Hepatocyte (in vitro differentiated cells): ENCODE measurements around the gene TENM4. TPM values are rescaled to one million over a fixed set of nuclear protein-coding genes. Genes with fewer than 3 reads are reported as not detected.

Experiments used
- DNase-seq: peaks from one replicate; pipeline ENCODE4 v3.0.0-alpha.2; 2016; ENCODE audit warnings: low spot score
- H2AFZ ChIP-seq: fragments of 200-600 bp; sonication (generic); 2 replicates; pipeline ENCODE4 v1.6.0; 2016; ENCODE audit warnings: antibody characterized with exemption, mild to moderate bottlenecking
- H3K27ac ChIP-seq: fragments of 200-600 bp; sonication (generic); 2 replicates; pipeline ENCODE4 v1.5.1; 2016; ENCODE audit warnings: mild to moderate bottlenecking
- H3K27me3 ChIP-seq: fragments of 200-600 bp; sonication (generic); 2 replicates; pipeline ENCODE4 v1.6.1; 2016
- H3K36me3 ChIP-seq: fragments of 200-600 bp; sonication (generic); replicated peaks from 2 replicates; pipeline ENCODE4 v1.5.1; 2016; ENCODE audit warnings: low read depth; ENCODE audit not compliant: insufficient read depth
- H3K4me1 ChIP-seq: fragments of 200-600 bp; sonication (generic); 2 replicates; pipeline ENCODE4 v1.5.1; 2016; ENCODE audit warnings: mild to moderate bottlenecking, moderate library complexity; ENCODE audit not compliant: insufficient read depth
- H3K4me2 ChIP-seq: fragments of 200-600 bp; sonication (generic); 2 replicates; pipeline ENCODE4 v1.6.0; 2016
- H3K4me3 ChIP-seq: fragments of 200-600 bp; sonication (generic); 2 replicates; pipeline ENCODE4 v1.5.1; 2016; ENCODE audit warnings: mild to moderate bottlenecking
- H3K79me2 ChIP-seq: fragments of 200-600 bp; sonication (generic); 2 replicates; pipeline ENCODE4 v1.6.0; 2017; ENCODE audit warnings: mild to moderate bottlenecking
- H3K9me2 ChIP-seq: fragments of 200-600 bp; sonication (generic); replicated peaks from 2 replicates; pipeline ENCODE4 v1.6.0; 2017; ENCODE audit warnings: mild to moderate bottlenecking; ENCODE audit not compliant: insufficient read depth
- H3K9me3 ChIP-seq: fragments of 200-600 bp; sonication (generic); 2 replicates; pipeline ENCODE4 v1.5.1; 2016; ENCODE audit warnings: low read depth, mild to moderate bottlenecking
- H4K20me1 ChIP-seq: fragments of 200-600 bp; sonication (generic); 2 replicates; pipeline ENCODE4 v1.6.0; 2016; ENCODE audit warnings: mild to moderate bottlenecking; ENCODE audit not compliant: insufficient read depth, poor library complexity, severe bottlenecking
- EZH2 ChIP-seq: fragments of 200-600 bp; sonication (generic); IDR thresholded peaks from 2 replicates; pipeline ENCODE4 v1.6.1; 2016; ENCODE audit warnings: antibody characterized with exemption, mild to moderate bottlenecking, borderline replicate concordance
- EZH2phosphoT487 ChIP-seq: fragments of 200-600 bp; sonication (generic); IDR thresholded peaks from one replicate; pipeline ENCODE4 v1.6.1; 2018; ENCODE audit warnings: antibody characterized with exemption, mild to moderate bottlenecking, low read depth, moderate library complexity; ENCODE audit not compliant: unreplicated experiment, severe bottlenecking
- WGBS: methylation state at CpG from one replicate; pipeline ENCODE4 v1.1.6; 2016; ENCODE audit warnings: low lambda C conversion rate; ENCODE audit errors: missing lambda C conversion rate; 5-methylcytosine and 5-hydroxymethylcytosine counted together
- polyA plus RNA-seq: library from polyadenylated mRNA; unstranded; fragments of >200 nt; fragmentation: Nextera tagmentation; extraction: Ambion mirVana; gene quantifications from 2 replicates; pipeline ENCODE4 v1.2.1, GENCODE V29; 2016
- total RNA-seq: library from RNA; depleted of rRNA; stranded (reverse); fragments of >200 nt; gene quantifications from 2 replicates; pipeline ENCODE4 v1.2.3, GENCODE V29; 2014
- TF ChIP-seq, protein P1 (sequence below): fragments of 200-600 bp; sonication (generic); IDR thresholded peaks from 2 replicates; pipeline ENCODE4 v1.5.1; 2016; ENCODE audit warnings: antibody characterized with exemption, mild to moderate bottlenecking; ENCODE audit not compliant: poor library complexity

Gene TENM4
- total and polyA plus RNA-seq, 2 experiments from 2014 or later = 18.4 to 18.7 TPM

GRCh38 chr11:78656984-78657383, 783.8 kb downstream of the TENM4 start:
- Histone ChIP-seq H3K9me2 (no peaks in the 10 kb centered on the region), H3K4me2 (no peak overlapping the region), H3K4me1 (no peaks in the 10 kb centered on the region), H3K79me2 (no peaks in the 10 kb centered on the region), H3K4me3 (no peak overlapping the region), H3K36me3 (no peaks in the 10 kb centered on the region), H3K27ac (no peak overlapping the region), H2AFZ (no peak overlapping the region), H4K20me1 (no peaks in the 10 kb centered on the region), H3K27me3 (no peaks in the 10 kb centered on the region), H3K9me3 (no peaks in the 10 kb centered on the region)
- DNase-seq = no peak
- WGBS = 92% methylated on average over 6 of the region's 6 CpGs
- TF ChIP-seq, protein P1, sequence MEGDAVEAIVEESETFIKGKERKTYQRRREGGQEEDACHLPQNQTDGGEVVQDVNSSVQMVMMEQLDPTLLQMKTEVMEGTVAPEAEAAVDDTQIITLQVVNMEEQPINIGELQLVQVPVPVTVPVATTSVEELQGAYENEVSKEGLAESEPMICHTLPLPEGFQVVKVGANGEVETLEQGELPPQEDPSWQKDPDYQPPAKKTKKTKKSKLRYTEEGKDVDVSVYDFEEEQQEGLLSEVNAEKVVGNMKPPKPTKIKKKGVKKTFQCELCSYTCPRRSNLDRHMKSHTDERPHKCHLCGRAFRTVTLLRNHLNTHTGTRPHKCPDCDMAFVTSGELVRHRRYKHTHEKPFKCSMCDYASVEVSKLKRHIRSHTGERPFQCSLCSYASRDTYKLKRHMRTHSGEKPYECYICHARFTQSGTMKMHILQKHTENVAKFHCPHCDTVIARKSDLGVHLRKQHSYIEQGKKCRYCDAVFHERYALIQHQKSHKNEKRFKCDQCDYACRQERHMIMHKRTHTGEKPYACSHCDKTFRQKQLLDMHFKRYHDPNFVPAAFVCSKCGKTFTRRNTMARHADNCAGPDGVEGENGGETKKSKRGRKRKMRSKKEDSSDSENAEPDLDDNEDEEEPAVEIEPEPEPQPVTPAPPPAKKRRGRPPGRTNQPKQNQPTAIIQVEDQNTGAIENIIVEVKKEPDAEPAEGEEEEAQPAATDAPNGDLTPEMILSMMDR = no peak
- TF ChIP-seq EZH2phosphoT487 = no peak
- no peak for TF ChIP-seq EZH2

DNA sequence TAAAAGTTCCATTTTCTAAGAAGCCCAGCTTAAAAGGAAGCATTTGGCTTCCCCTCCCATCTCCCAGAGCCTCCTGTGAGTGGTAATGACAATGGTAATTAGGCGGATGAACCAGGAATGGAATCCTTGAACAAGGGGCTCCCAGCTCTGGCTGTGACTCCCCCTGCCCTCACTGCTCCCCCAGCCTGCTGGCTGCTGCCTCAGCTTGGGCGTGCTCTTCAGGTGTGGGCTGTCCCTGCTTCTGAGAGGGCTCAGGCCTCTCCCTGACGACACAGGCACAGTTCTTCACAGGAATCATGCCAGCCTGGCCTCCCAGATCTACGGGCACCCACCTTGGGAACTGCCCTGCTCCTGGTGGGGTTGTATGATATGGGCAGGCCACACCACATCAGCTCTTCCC, 784.5 kb downstream of the TENM4 start:
- H2AFZ ChIP-seq = no peak overlapping the region
- no peak for DNase-seq
- TF ChIP-seq, protein P1 = no peak
- TF ChIP-seq EZH2 (no peak), EZH2phosphoT487 (no peak)

GRCh38 chr11:78655561-78655960, 785.3 kb downstream of the TENM4 start:
- H2AFZ ChIP-seq = no peak overlapping the region
- H3K36me3 ChIP-seq = no peaks in the 10 kb centered on the region
- H3K27ac ChIP-seq = no peak overlapping the region
- H3K27me3 ChIP-seq = no peaks in the 10 kb centered on the region
- no peaks in the 10 kb centered on the region for H3K4me1 ChIP-seq
- no peaks in the 10 kb centered on the region for H3K79me2 ChIP-seq
- WGBS = 100% methylated on average over 5 of the region's 5 CpGs
- H3K9me3 ChIP-seq = no peaks in the 10 kb centered on the region
- no peak for DNase-seq
- no peaks in the 10 kb centered on the region for H3K9me2 ChIP-seq
- no peaks in the 10 kb centered on the region for H4K20me1 ChIP-seq
- TF ChIP-seq EZH2 (no peak), EZH2phosphoT487 (no peak)
- TF ChIP-seq, protein P1 = no peak
- H3K4me2 ChIP-seq = no peak overlapping the region
- no peak overlapping the region for H3K4me3 ChIP-seq

More for the DNA sequence above, 784.5 kb downstream of the TENM4 start:
- no peaks in the 10 kb centered on the region for H3K9me2 ChIP-seq
- H3K27me3 ChIP-seq = no peaks in the 10 kb centered on the region
- H4K20me1 ChIP-seq = no peaks in the 10 kb centered on the region
- H3K36me3 ChIP-seq = no peaks in the 10 kb centered on the region
- WGBS = 85% methylated on average over 4 of the region's 4 CpGs
- no peaks in the 10 kb centered on the region for H3K4me1 ChIP-seq
- no peak overlapping the region for H3K27ac ChIP-seq
- H3K4me3 ChIP-seq = no peak overlapping the region
- H3K4me2 ChIP-seq = no peak overlapping the region
- H3K9me3 ChIP-seq = no peaks in the 10 kb centered on the region
- no peaks in the 10 kb centered on the region for H3K79me2 ChIP-seq

DNA sequence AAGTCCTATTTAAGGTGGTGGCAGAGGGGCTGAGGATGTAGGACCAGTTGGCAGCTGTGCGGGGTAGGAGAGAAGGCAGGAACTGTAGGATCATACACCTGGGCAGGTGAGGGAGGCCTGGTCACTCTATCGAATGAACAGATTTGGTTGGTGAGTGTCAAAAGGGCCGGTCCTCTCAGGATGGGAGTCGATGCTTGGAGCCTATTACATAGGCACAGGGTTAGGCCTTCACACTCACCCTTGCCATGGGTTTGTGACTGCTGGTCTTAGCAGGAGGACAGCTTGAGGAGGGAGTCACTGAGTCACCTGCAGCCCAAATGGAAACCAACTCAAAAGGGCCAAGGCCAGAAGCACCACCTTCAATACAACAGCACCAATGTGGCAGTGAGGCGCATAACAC, 786.0 kb downstream of the TENM4 start:
- Histone ChIP-seq H3K79me2 (no peaks in the 10 kb centered on the region), H3K9me2 (no peaks in the 10 kb centered on the region), H3K36me3 (no peaks in the 10 kb centered on the region), H3K27ac (no peak overlapping the region), H3K27me3 (no peaks in the 10 kb centered on the region), H3K9me3 (no peaks in the 10 kb centered on the region), H2AFZ (no peak overlapping the region), H3K4me1 (no peaks in the 10 kb centered on the region), H3K4me3 (no peak overlapping the region), H3K4me2 (no peak overlapping the region), H4K20me1 (no peaks in the 10 kb centered on the region)
- TF ChIP-seq, protein P1 = no peak
- no peak for TF ChIP-seq EZH2
- TF ChIP-seq EZH2phosphoT487 = no peak
- DNase-seq = no peak
- 94% methylated on average over 5 of the region's 5 CpGs for WGBS
